OCI-LY7 (cell line): ENCODE results near the gene LIMK2. TPM values are rescaled to one million over a fixed set of nuclear protein-coding genes. Genes with fewer than 3 reads are reported as not detected.

Source experiments
- BruUV-seq: library from RNA; stranded (reverse); fragments of 400-500 nt; replicated peaks from 2 replicates; lab custom pipeline; 2021; lab: Mats Ljungman, UMichigan
- CTCF ChIA-PET: fragments of 300-600 bp; sonication (Branson Sonifier 250); formaldehyde crosslinking; loops from one replicate; lab custom pipeline; 2022; ENCODE audit warnings: antibody characterized with exemption; ENCODE audit not compliant: unreplicated experiment; lab: Charles Lee
- POLR2A ChIA-PET: fragments of 300-600 bp; sonication (Branson Sonifier 250); formaldehyde crosslinking; loops from one replicate; lab custom pipeline; 2022; ENCODE audit warnings: antibody characterized with exemption; lab: Charles Lee
- DNase-seq: peaks from one replicate; pipeline ENCODE4 v3.0.0-alpha.2; 2015; ENCODE audit warnings: low spot score
- H2AFZ ChIP-seq: fragments of 200-600 bp; sonication (generic), shearing (Covaris generic); 2 replicates; pipeline ENCODE4 v1.6.1; 2014; ENCODE audit warnings: mild to moderate bottlenecking, antibody characterized with exemption, low read length, moderate library complexity
- H3K27ac ChIP-seq: fragments of 200-600 bp; sonication (generic); 2 replicates; pipeline ENCODE4 v1.5.1; 2014; ENCODE audit warnings: mixed run types, low read depth, mild to moderate bottlenecking, moderate library complexity, low read length, inconsistent platforms; ENCODE audit not compliant: poor library complexity, severe bottlenecking
- H3K36me3 ChIP-seq: fragments of 200-600 bp; sonication (generic); 2 replicates; pipeline ENCODE4 v1.6.1; 2014; ENCODE audit warnings: mild to moderate bottlenecking, antibody characterized with exemption, low read length, moderate library complexity, mixed read lengths; ENCODE audit not compliant: insufficient read depth
- H3K4me1 ChIP-seq: fragments of 200-600 bp; sonication (generic); 2 replicates; pipeline ENCODE4 v1.5.1; 2014; ENCODE audit warnings: mild to moderate bottlenecking, low read length; ENCODE audit not compliant: insufficient read depth, poor library complexity, severe bottlenecking
- H3K4me2 ChIP-seq: fragments of 200-600 bp; sonication (generic); 2 replicates; pipeline ENCODE4 v1.6.1; 2014; ENCODE audit warnings: mild to moderate bottlenecking, low read length
- H3K4me3 ChIP-seq: fragments of 200-600 bp; sonication (generic); 2 replicates; pipeline ENCODE4 v1.5.1; 2014; ENCODE audit warnings: mild to moderate bottlenecking, low read depth, low read length; ENCODE audit not compliant: poor library complexity, severe bottlenecking
- H3K79me2 ChIP-seq: fragments of 200-600 bp; sonication (generic); 2 replicates; pipeline ENCODE4 v1.6.1; 2016; ENCODE audit warnings: low read depth, mild to moderate bottlenecking, low read length, moderate library complexity, mixed read lengths; ENCODE audit not compliant: insufficient read depth
- H3K9me2 ChIP-seq: fragments of 200-600 bp; sonication (generic); 2 replicates; pipeline ENCODE4 v1.6.1; 2016; ENCODE audit warnings: mild to moderate bottlenecking, low read length, mixed read lengths; ENCODE audit not compliant: insufficient read depth
- H3K9me3 ChIP-seq: fragments of 200-600 bp; sonication (generic); 2 replicates; pipeline ENCODE4 v1.6.1; 2014; ENCODE audit warnings: mild to moderate bottlenecking, mixed run types, low read length, mixed read lengths
- H4K20me1 ChIP-seq: fragments of 200-600 bp; sonication (generic); 2 replicates; pipeline ENCODE4 v1.6.1; 2014; ENCODE audit warnings: mild to moderate bottlenecking, antibody characterized with exemption, low read length, moderate library complexity, mixed read lengths; ENCODE audit not compliant: insufficient read depth
- CTCF ChIP-seq: fragments of 200-600 bp; sonication (generic); conservative IDR thresholded peaks from 2 replicates; pipeline ENCODE4 v1.5.1; 2014; ENCODE audit warnings: mild to moderate bottlenecking, antibody characterized with exemption, low read length, moderate library complexity, mixed read lengths
- EZH2phosphoT487 ChIP-seq: fragments of 200-600 bp; sonication (generic); IDR thresholded peaks from 2 replicates; pipeline ENCODE4 v1.6.1; 2018; ENCODE audit warnings: low read depth, borderline replicate concordance, mild to moderate bottlenecking, mixed run types, antibody characterized with exemption, low read length, moderate library complexity, mixed read lengths
- intact Hi-C: fragments of 100-400 bp; cut with micrococcal nuclease; formaldehyde crosslinking; loops from one replicate; pipeline ENCODE4 v1.10.0; 2022; ENCODE audit not compliant: unreplicated experiment
- total RNA-seq, 2 experiments: library from RNA; depleted of rRNA in 1 of 2; stranded (reverse); fragments of >200 nt in 1 of 2; shearing (Covaris generic) in 1 of 2; gene quantifications; 2 replicates each; pipeline ENCODE4 v1.2.3, GENCODE V29; 2014 to 2022

The LIMK2 gene
- total RNA-seq, 2 experiments from 2014 or later, result 16.2 to 24.8 TPM

GRCh38 chr22:31284281-31285155 is 72.4 kb downstream of the LIMK2 start:
- no peaks in the 10 kb centered on the region for H3K9me2 ChIP-seq
- CTCF ChIA-PET, result interaction anchor here (0.5 kb wide), 1 partner anchor 210 kb away, joined by 3 read pairs; no protein-coding TSS in a partner anchor
- H3K4me3 ChIP-seq, result no peak overlapping the region
- no peak overlapping the region for H3K27ac ChIP-seq
- intact Hi-C loops, result no loop called here
- no peak for DNase-seq
- peaks cover 51% of the 10 kb centered on the region for H3K36me3 ChIP-seq
- no peak overlapping the region for H3K4me2 ChIP-seq
- no TSS peak for BruUV-seq
- peaks cover 14% of the 10 kb centered on the region; the same call in 1 of the 2 replicates for H3K79me2 ChIP-seq
- no peak overlapping the region for H2AFZ ChIP-seq
- POLR2A ChIA-PET, result no interaction called here
- H4K20me1 ChIP-seq, result no peaks in the 10 kb centered on the region
- H3K4me1 ChIP-seq, result peaks cover 50% of the 10 kb centered on the region
- no peaks in the 10 kb centered on the region for H3K9me3 ChIP-seq
- no peak for TF ChIP-seq EZH2phosphoT487
- no peak for TF ChIP-seq CTCF

GRCh38 chr22:31286360-31287255 is 74.5 kb downstream of the LIMK2 start:
- no TSS peak for BruUV-seq
- peaks cover 56% of the 10 kb centered on the region for H3K4me1 ChIP-seq
- TF ChIP-seq CTCF, result no peak
- H3K79me2 ChIP-seq, result peaks cover 16% of the 10 kb centered on the region; the same call in 1 of the 2 replicates
- intact Hi-C loops, result no loop called here
- no peaks in the 10 kb centered on the region for H4K20me1 ChIP-seq
- H2AFZ ChIP-seq, result no peak overlapping the region; the same call in 1 of the 2 replicates
- H3K9me3 ChIP-seq, result no peaks in the 10 kb centered on the region
- peak overlapping the region; percentile 15 for H3K4me3 ChIP-seq
- peak overlapping the region; percentile 75 for H3K27ac ChIP-seq
- DNase-seq, result peak; percentile 57
- ChIA-PET POLR2A (no interaction called here), CTCF (interaction anchor here (0.5 to 1.2 kb wide), 2 partner anchors 14 to 32 kb away, joined by 3 read pairs; no protein-coding TSS in a partner anchor)
- H3K36me3 ChIP-seq, result peaks cover 31% of the 10 kb centered on the region
- H3K9me2 ChIP-seq, result no peaks in the 10 kb centered on the region
- H3K4me2 ChIP-seq, result peak overlapping the region; percentile 56
